ENCODE data around the gene FAM83C.

GRCh38 chr20:35319192-35319870 is 27.1 kb upstream of the FAM83C start:
- no peak for TF ChIP-seq CTCF (IDR thresholded peaks at IDR 0.05)
- TF ChIP-seq USF2 (IDR thresholded peaks at IDR 0.05; ENCODE audit: borderline replicate concordance, low read depth, low read length): no peak
- no peak for TF ChIP-seq GABPA (IDR thresholded peaks at IDR 0.05; ENCODE audit: low read depth)
- no peak for TF ChIP-seq MXI1 (IDR thresholded peaks at IDR 0.05; ENCODE audit: low read depth, low read length)
- TF ChIP-seq SIN3A (IDR thresholded peaks at IDR 0.05; ENCODE audit: borderline replicate concordance, low read depth, low read length): no peak
- TF ChIP-seq TCF12 (IDR thresholded peaks at IDR 0.05): no peak
- TF ChIP-seq, protein P1, sequence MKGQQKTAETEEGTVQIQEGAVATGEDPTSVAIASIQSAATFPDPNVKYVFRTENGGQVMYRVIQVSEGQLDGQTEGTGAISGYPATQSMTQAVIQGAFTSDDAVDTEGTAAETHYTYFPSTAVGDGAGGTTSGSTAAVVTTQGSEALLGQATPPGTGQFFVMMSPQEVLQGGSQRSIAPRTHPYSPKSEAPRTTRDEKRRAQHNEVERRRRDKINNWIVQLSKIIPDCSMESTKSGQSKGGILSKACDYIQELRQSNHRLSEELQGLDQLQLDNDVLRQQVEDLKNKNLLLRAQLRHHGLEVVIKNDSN (IDR thresholded peaks at IDR 0.05; ENCODE audit: borderline replicate concordance, low read depth): no peak
- no peak for TF ChIP-seq CHD2 (IDR thresholded peaks at IDR 0.05; ENCODE audit: low read length, partially characterized antibody)
- TF ChIP-seq POLR2AphosphoS5 (IDR thresholded peaks at IDR 0.05; ENCODE audit: low read depth, low read length): no peak
- no peak for TF ChIP-seq ZBTB33 (IDR thresholded peaks at IDR 0.05; ENCODE audit: borderline replicate concordance, low read depth)
- TF ChIP-seq SMC3 (IDR thresholded peaks at IDR 0.05; ENCODE audit: low read depth, low read length): no peak
- no peak for TF ChIP-seq NRF1 (IDR thresholded peaks at IDR 0.05; ENCODE audit: low read depth, low read length)

Measured in SK-N-SH (cell line).